Retinal pigment epithelial cell (primary cell): ENCODE results near the gene PLEKHA7.

ENCODE experiments used
- DNase-seq: peaks from one replicate; pipeline ENCODE4 v3.0.0-alpha.2; 2010; ENCODE audit warnings: low read depth
- H3K4me3 ChIP-seq: 2 replicates; pipeline ENCODE4 v1.5.1; 2011; ENCODE audit warnings: mild to moderate bottlenecking, low read length, control low read depth, moderate library complexity
- TF ChIP-seq, protein P1 (sequence below): conservative IDR thresholded peaks from 2 replicates; pipeline ENCODE4 v1.5.1; 2011; ENCODE audit warnings: low read depth, low read length, control low read depth, inconsistent platforms

The PLEKHA7 gene

DNA sequence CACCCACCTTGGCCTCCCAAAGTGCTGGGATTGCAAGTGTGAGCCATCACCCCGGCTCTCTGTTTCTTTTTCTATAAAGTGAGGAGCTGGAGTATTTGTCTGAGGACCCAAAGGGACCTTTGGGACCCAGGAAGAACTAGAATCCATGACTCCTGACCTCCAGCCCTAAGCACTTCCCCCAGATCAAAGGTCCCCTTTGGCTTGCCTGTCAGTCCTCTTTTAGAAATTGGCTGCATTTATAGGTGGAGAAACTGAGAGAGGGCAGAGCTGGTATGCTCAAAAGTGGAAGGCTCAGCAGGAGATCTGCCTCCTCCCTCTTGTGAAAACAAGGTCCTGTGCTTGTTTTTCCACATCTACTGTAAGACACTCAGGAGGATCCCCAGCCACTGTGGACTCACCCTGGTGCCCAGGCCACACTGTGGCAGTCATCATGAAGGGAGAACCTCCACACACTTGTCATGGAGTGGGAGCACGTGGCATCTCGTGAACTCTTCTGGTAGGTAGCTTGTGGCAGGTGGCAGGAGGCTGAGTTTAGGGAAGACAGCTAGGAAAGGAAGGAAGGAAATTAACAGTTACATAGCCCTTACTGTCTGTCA, 12.4 kb upstream of the PLEKHA7 start:
- H3K4me3 ChIP-seq, result no peak overlapping the region
- no peak for DNase-seq
- TF ChIP-seq, protein P1, sequence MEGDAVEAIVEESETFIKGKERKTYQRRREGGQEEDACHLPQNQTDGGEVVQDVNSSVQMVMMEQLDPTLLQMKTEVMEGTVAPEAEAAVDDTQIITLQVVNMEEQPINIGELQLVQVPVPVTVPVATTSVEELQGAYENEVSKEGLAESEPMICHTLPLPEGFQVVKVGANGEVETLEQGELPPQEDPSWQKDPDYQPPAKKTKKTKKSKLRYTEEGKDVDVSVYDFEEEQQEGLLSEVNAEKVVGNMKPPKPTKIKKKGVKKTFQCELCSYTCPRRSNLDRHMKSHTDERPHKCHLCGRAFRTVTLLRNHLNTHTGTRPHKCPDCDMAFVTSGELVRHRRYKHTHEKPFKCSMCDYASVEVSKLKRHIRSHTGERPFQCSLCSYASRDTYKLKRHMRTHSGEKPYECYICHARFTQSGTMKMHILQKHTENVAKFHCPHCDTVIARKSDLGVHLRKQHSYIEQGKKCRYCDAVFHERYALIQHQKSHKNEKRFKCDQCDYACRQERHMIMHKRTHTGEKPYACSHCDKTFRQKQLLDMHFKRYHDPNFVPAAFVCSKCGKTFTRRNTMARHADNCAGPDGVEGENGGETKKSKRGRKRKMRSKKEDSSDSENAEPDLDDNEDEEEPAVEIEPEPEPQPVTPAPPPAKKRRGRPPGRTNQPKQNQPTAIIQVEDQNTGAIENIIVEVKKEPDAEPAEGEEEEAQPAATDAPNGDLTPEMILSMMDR, result no peak

DNA sequence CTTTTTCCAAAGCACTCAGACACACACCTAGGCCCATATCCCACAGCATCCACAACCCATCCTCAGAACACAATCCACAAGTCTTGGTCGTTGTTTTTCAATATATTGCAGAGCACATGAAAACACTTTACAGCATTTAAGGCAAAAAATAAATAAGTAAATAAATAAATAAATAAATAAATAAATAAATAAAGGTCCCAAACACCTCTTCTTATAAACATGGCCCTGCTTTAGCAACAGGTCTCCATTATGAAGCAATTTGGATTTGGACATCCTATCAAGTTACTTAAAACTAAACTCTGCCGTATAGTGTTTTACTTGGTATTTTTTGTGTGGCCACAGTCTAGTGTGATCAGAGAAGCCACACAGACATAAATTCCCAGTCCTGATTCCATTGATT, 10.7 kb upstream of the PLEKHA7 start:
- DNase-seq, result no peak
- no peak overlapping the region for H3K4me3 ChIP-seq
- TF ChIP-seq, protein P1, result no peak

DNA sequence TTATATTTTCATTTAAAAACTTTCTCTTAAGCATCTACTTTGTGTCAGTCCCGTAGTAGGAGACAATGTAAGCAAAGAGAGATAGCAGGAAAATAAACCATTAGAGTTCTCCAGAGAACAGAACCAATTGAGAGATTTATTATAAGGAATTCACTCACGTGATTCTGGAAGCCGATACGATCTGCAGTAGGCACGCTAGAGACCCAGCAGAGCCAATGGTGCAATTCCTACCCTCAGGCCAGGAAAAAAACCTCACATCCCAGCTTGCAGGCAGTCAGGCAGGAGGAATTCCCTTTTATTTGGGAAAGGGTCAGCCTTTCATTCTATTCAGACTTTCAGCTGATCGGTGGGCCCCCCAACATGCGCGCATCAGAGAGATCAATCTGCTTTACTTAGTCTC, 7.3 kb upstream of the PLEKHA7 start:
- DNase-seq, result no peak
- TF ChIP-seq, protein P1, result no peak
- H3K4me3 ChIP-seq, result no peak overlapping the region

DNA sequence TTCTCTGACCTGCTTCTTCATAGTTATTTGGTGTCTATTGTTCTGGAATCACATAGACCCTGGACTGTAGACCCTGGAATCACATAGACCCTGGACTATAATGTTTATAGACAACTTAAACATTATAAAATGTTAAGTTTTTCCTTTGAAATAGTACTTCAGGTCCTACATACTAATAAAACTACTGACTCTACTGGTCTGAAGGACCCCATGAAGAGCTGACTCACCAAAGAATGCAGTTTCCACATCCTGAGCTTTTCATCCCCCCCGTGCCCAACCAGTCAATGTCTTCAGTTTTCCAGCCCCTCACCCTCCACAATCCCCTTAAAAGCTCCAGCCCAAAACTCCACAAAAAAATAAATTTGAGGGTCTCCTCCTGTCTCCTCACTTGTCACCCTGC, 6.6 kb upstream of the PLEKHA7 start:
- H3K4me3 ChIP-seq, result no peak overlapping the region
- DNase-seq, result no peak
- TF ChIP-seq, protein P1, result no peak

DNA sequence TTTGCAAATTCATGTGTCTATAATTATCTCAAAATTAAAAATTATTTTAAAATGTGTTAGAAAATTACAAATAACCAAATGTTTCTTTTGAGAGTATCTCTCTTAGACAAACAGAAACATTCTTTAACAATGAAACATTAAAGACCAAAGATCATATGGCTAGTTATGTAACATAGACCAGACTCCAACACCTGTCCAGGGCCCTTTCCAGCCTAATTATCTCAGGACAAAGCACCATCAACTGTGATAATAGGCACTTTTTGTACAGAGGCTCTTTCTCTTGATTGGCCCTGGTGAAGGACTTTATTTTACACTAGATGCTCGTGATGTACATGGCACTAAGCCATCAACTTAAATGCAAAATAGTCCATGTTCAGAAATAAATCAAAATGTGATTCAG, 5.0 kb upstream of the PLEKHA7 start:
- TF ChIP-seq, protein P1, result no peak
- H3K4me3 ChIP-seq, result no peak overlapping the region
- no peak for DNase-seq

DNA sequence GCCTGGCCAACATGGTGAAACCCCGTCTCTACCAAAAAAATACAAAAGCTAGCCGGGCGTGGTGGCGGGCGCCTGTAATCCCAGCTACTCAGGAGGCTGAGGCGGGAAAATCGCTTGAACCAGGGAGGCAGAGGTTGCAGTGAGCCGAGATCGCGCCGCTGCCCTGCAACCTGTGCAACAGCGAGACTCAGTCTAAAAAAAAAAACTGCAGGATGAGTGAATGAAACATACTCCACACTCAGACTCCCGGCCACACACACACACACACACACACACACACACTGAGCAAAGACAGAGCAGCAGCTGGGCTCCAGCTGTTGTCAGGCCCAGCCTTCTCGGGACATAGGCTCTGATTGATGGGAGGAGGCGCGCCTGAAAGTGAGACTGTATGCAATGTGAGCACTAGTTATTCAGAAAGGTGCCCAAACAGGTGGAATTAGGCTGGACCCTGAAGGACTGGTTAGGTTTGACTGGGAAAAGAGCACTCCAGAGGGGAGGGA, 1.5 kb upstream of the PLEKHA7 start:
- DNase-seq, result no peak
- TF ChIP-seq, protein P1, result no peak
- no peak overlapping the region for H3K4me3 ChIP-seq

DNA sequence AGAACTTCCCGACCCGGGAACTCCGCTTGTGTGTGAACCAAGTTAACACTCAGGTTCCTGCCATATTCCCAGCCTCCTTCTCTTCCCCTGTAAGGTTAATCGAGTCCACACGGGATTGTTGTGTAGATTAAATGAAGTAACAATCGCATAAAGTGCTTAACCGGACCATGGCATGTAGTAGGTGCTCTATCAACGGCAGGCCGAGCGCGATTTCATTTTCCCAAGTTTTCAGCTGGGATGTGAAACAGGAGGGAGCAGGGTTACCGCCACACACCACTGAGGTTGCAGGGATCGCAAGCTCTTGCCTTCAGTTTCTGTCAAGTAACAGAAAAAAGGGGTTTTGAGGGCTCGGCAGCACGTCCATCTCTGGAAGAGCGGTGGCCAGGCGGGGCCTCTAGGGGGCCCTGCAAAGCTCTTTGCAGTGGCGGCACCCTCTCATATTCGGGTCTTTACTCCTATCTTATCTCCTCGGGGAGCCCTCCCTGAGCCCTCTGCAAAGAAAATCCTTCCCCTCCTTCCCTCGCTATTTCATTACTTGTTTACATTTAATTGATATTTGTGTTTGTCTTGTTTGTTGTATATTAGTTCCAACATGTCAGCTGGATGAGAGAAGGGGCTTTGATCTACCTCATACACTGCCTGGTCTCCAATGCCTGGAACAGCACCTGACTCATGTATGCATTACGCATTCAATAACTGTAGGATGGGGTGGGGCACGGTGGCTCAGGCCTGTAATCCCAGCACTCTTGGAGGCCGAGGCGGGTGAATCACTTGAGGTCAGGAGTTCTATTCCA, 816 bp upstream of the PLEKHA7 start:
- TF ChIP-seq, protein P1, result peak; percentile 82
- peak overlapping the region; percentile 77 for H3K4me3 ChIP-seq
- peak; percentile 74 for DNase-seq
